HEK293 (cell line): ENCODE measurements around the gene GNB3.

ENCODE experiments used
- ATF2 ChIP-seq: fragments of 450-650 bp; formaldehyde crosslinking; IDR thresholded peaks from 2 replicates; pipeline ENCODE4 v1.5.1; 2016; ENCODE audit warnings: missing biosample characterization, missing genetic modification characterization, low read depth
- BCL11A ChIP-seq: fragments of 450-650 bp; formaldehyde crosslinking; IDR thresholded peaks from 2 replicates; pipeline ENCODE4 v1.5.1; 2016; ENCODE audit warnings: low read depth, missing biosample characterization, missing genetic modification characterization
- CTCF ChIP-seq: fragments of 450-650 bp; formaldehyde crosslinking; IDR thresholded peaks from 2 replicates; pipeline ENCODE4 v1.5.1; 2016; ENCODE audit warnings: missing biosample characterization, missing genetic modification characterization
- HIC1 ChIP-seq: fragments of 450-650 bp; formaldehyde crosslinking; IDR thresholded peaks from 2 replicates; pipeline ENCODE4 v1.5.1; 2016; ENCODE audit warnings: missing biosample characterization, missing genetic modification characterization
- INSM2 ChIP-seq: fragments of 450-650 bp; formaldehyde crosslinking; IDR thresholded peaks from 2 replicates; pipeline ENCODE4 v1.5.1; 2016; ENCODE audit warnings: missing biosample characterization, missing genetic modification characterization
- KLF1 ChIP-seq: fragments of 450-650 bp; formaldehyde crosslinking; IDR thresholded peaks from 2 replicates; pipeline ENCODE4 v1.5.1; 2016; ENCODE audit warnings: missing biosample characterization, missing genetic modification characterization
- KLF8 ChIP-seq: fragments of 450-650 bp; formaldehyde crosslinking; IDR thresholded peaks from 2 replicates; pipeline ENCODE4 v1.5.1; 2016; ENCODE audit warnings: missing biosample characterization, missing genetic modification characterization
- OSR2 ChIP-seq: fragments of 450-650 bp; formaldehyde crosslinking; IDR thresholded peaks from 2 replicates; pipeline ENCODE4 v1.5.1; 2016; ENCODE audit warnings: missing biosample characterization, missing genetic modification characterization
- PBX3 ChIP-seq: sonication (generic); formaldehyde crosslinking; IDR thresholded peaks from 2 replicates; pipeline ENCODE4 v1.8.1; 2022; ENCODE audit warnings: mild to moderate bottlenecking, moderate library complexity, missing genetic modification reagents
- RBAK ChIP-seq: fragments of 450-650 bp; formaldehyde crosslinking; IDR thresholded peaks from 2 replicates; pipeline ENCODE4 v1.5.1; 2016; ENCODE audit warnings: missing biosample characterization, missing genetic modification characterization
- ZBTB21 ChIP-seq: fragments of 450-650 bp; formaldehyde crosslinking; IDR thresholded peaks from 2 replicates; pipeline ENCODE4 v1.5.1; 2017; ENCODE audit warnings: missing biosample characterization, missing genetic modification characterization
- ZBTB48 ChIP-seq: fragments of 450-650 bp; formaldehyde crosslinking; IDR thresholded peaks from 2 replicates; pipeline ENCODE4 v1.5.1; 2016; ENCODE audit warnings: missing biosample characterization, missing genetic modification characterization
- ZEB2 ChIP-seq: fragments of 450-650 bp; formaldehyde crosslinking; IDR thresholded peaks from 2 replicates; pipeline ENCODE4 v1.5.1; 2016; ENCODE audit warnings: missing biosample characterization, missing genetic modification characterization
- ZFP41 ChIP-seq: fragments of 450-650 bp; formaldehyde crosslinking; IDR thresholded peaks from 2 replicates; pipeline ENCODE4 v1.5.1; 2016; ENCODE audit warnings: missing biosample characterization, missing genetic modification characterization, borderline replicate concordance
- ZNF146 ChIP-seq: fragments of 450-650 bp; formaldehyde crosslinking; IDR thresholded peaks from 2 replicates; pipeline ENCODE4 v1.5.1; 2016; ENCODE audit warnings: missing biosample characterization, missing genetic modification characterization
- ZNF184 ChIP-seq: fragments of 450-650 bp; IDR thresholded peaks from 2 replicates; pipeline ENCODE4 v1.5.1; 2018; ENCODE audit warnings: missing biosample characterization, mild to moderate bottlenecking, missing genetic modification characterization
- ZNF211 ChIP-seq: fragments of 450-650 bp; formaldehyde crosslinking; IDR thresholded peaks from 2 replicates; pipeline ENCODE4 v1.5.1; 2016; ENCODE audit warnings: low read depth, missing biosample characterization, missing genetic modification characterization
- ZNF398 ChIP-seq: fragments of 450-650 bp; formaldehyde crosslinking; IDR thresholded peaks from 2 replicates; pipeline ENCODE4 v1.5.1; 2017; ENCODE audit warnings: missing biosample characterization, missing genetic modification characterization
- ZNF521 ChIP-seq: fragments of 450-650 bp; formaldehyde crosslinking; IDR thresholded peaks from 2 replicates; pipeline ENCODE4 v1.5.1; 2017; ENCODE audit warnings: missing biosample characterization, mild to moderate bottlenecking, missing genetic modification characterization
- ZNF561 ChIP-seq: fragments of 450-650 bp; IDR thresholded peaks from 2 replicates; pipeline ENCODE4 v1.5.1; 2018; ENCODE audit warnings: missing biosample characterization, missing genetic modification characterization, borderline replicate concordance
- ZNF585B ChIP-seq: fragments of 450-650 bp; formaldehyde crosslinking; IDR thresholded peaks from 2 replicates; pipeline ENCODE4 v1.5.1; 2016; ENCODE audit warnings: missing biosample characterization, missing genetic modification characterization
- ZNF623 ChIP-seq: fragments of 450-650 bp; formaldehyde crosslinking; IDR thresholded peaks from 2 replicates; pipeline ENCODE4 v1.5.1; 2016; ENCODE audit warnings: missing biosample characterization, missing genetic modification characterization
- ZNF629 ChIP-seq: fragments of 450-650 bp; formaldehyde crosslinking; IDR thresholded peaks from 2 replicates; pipeline ENCODE4 v1.5.1; 2017; ENCODE audit warnings: missing biosample characterization, missing genetic modification characterization
- ZNF658 ChIP-seq: fragments of 450-650 bp; formaldehyde crosslinking; IDR thresholded peaks from 2 replicates; pipeline ENCODE4; 2016; ENCODE audit warnings: missing biosample characterization, missing genetic modification characterization
- ZSCAN30 ChIP-seq: fragments of 450-650 bp; IDR thresholded peaks from 2 replicates; pipeline ENCODE4 v1.5.1; 2018; ENCODE audit warnings: missing biosample characterization, mild to moderate bottlenecking, missing genetic modification characterization, moderate library complexity

The GNB3 gene

GRCh38 chr12:6829536-6830220 is 11.0 kb upstream of the GNB3 start (continued):
- TF ChIP-seq ZFP41 (tag by site-specific recombination) = no peak
- no peak for TF ChIP-seq RBAK
- TF ChIP-seq ZNF629 (tag by site-specific recombination) = no peak
- TF ChIP-seq ZBTB48 = 0 out of 2 replicates have a peak, but pooled peaks have one; percentile 41
- no peak for TF ChIP-seq BCL11A
- TF ChIP-seq ZNF623 (tag by site-specific recombination) = no peak
- no peak for TF ChIP-seq KLF1
- no peak for TF ChIP-seq INSM2
- no peak for TF ChIP-seq ZNF211 (tag by site-specific recombination)
- TF ChIP-seq PBX3 (CRISPR knock-in tag) = no peak
- TF ChIP-seq ZNF585B (tag by site-specific recombination) = peak; percentile 76
- TF ChIP-seq OSR2 (tag by site-specific recombination) = no peak
- 0 out of 2 replicates have a peak, but pooled peaks have one; percentile 44 for TF ChIP-seq ZEB2
- TF ChIP-seq ZSCAN30 (tag by site-specific recombination) = peak; percentile 65; the same call in 1 of the 2 replicates
- no peak for TF ChIP-seq ZNF146 (tag by site-specific recombination)
- TF ChIP-seq HIC1 (tag by site-specific recombination) = no peak
- TF ChIP-seq ZBTB21 (tag by site-specific recombination) = no peak
- TF ChIP-seq CTCF (tag by site-specific recombination) = peak; percentile 63; the same call in 1 of the 2 replicates
- TF ChIP-seq ATF2 = no peak
- TF ChIP-seq ZNF561 (tag by site-specific recombination) = no peak
- TF ChIP-seq ZNF184 (tag by site-specific recombination) = no peak
- TF ChIP-seq ZNF398 = no peak
- TF ChIP-seq ZNF521 = no peak
- TF ChIP-seq ZNF658 (tag by site-specific recombination) = no peak
- no peak for TF ChIP-seq KLF8
